H1 (cell line): ENCODE results near the gene RTP1. TPM values are rescaled to one million over a fixed set of nuclear protein-coding genes. Genes with fewer than 3 reads are reported as not detected.

Experiments used
- CTCF ChIA-PET: fragments of 300-600 bp; sonication (Branson Sonifier 250); formaldehyde crosslinking; loops from one replicate; lab custom pipeline; 2021; ENCODE audit not compliant: partially characterized antibody; lab: Charles Lee
- POLR2A ChIA-PET: fragments of 300-600 bp; sonication (Branson Sonifier 250); formaldehyde crosslinking; loops from one replicate; lab custom pipeline; 2021; ENCODE audit warnings: inconsistent platforms; ENCODE audit not compliant: partially characterized antibody; lab: Charles Lee
- DNase-seq, 2 experiments: peaks; one replicate each; pipeline versions ENCODE4 v3.0.0 to v3.0.0-alpha.2; 2010 to 2022; ENCODE audit warnings: low spot score in 2 of 2, low read depth in 1 of 2, mixed read lengths in 1 of 2
- FAIRE-seq: peaks from 2 replicates; lab custom pipeline; 2011; peaks lifted over from hg19 to GRCh38; lab: Jason Lieb, UNC
- H2AFZ ChIP-seq: 2 replicates; pipeline ENCODE4 v1.8.1; 2012; ENCODE audit warnings: low read length, inconsistent platforms
- H2AK5ac ChIP-seq: 2 replicates; pipeline ENCODE4 v1.6.1; 2013; ENCODE audit warnings: low read depth, low read length
- H2BK120ac ChIP-seq: replicated peaks from 2 replicates; pipeline ENCODE3; 2013; ENCODE audit warnings: low read depth, low read length, inconsistent platforms
- H2BK12ac ChIP-seq: 2 replicates; pipeline ENCODE4 v1.6.1; 2013; ENCODE audit warnings: low read depth, low read length
- H2BK15ac ChIP-seq: 2 replicates; pipeline ENCODE4 v1.6.1; 2013; ENCODE audit warnings: low read length
- H2BK20ac ChIP-seq: 2 replicates; pipeline ENCODE4 v1.6.1; 2013; ENCODE audit warnings: low read length
- H2BK5ac ChIP-seq: 2 replicates; pipeline ENCODE4 v1.6.1; 2013; ENCODE audit warnings: low read depth, low read length
- H3K14ac ChIP-seq: 2 replicates; pipeline ENCODE4 v1.6.1; 2013; ENCODE audit warnings: inconsistent platforms; ENCODE audit not compliant: insufficient read length
- H3K18ac ChIP-seq: 2 replicates; pipeline ENCODE4 v1.6.1; 2013; ENCODE audit warnings: low read length; ENCODE audit errors: extremely low read depth
- H3K23ac ChIP-seq: 2 replicates; pipeline ENCODE4 v1.6.1; 2013; ENCODE audit warnings: inconsistent platforms; ENCODE audit not compliant: insufficient read length
- H3K23me2 ChIP-seq: 2 replicates; pipeline ENCODE4 v1.6.1; 2013; ENCODE audit warnings: low read depth, low read length
- H3K27ac ChIP-seq: 2 replicates; pipeline ENCODE4 v1.6.1; 2011; ENCODE audit warnings: low read depth, low read length, inconsistent platforms
- H3K27me3 ChIP-seq, 4 experiments: replicated peaks in 1 of 4; 1 replicate in 1 of 4; 2 replicates in 3 of 4; pipeline versions ENCODE4 v1.6.1 to v1.8.1; 2011 to 2013; ENCODE audit warnings: low read length in 3 of 4, mild to moderate bottlenecking in 3 of 4, inconsistent platforms in 2 of 4, mixed read lengths in 2 of 4, moderate library complexity in 1 of 4; ENCODE audit not compliant: control insufficient read depth in 3 of 4, insufficient read depth in 3 of 4; ENCODE audit errors: extremely low read depth in 1 of 4
- H3K36me3 ChIP-seq, 4 experiments: 2 replicates each; pipeline versions ENCODE4 v1.6.1 to v1.8.1; 2011 to 2013; ENCODE audit warnings: mild to moderate bottlenecking in 4 of 4, low read length in 3 of 4, moderate library complexity in 2 of 4, control low read depth in 1 of 4, inconsistent platforms in 1 of 4; ENCODE audit not compliant: insufficient read depth in 4 of 4, control insufficient read depth in 2 of 4
- H3K4ac ChIP-seq: replicated peaks from 2 replicates; pipeline ENCODE3; 2013; ENCODE audit warnings: low read length, low read depth, mixed read lengths, inconsistent platforms; ENCODE audit not compliant: insufficient read length
- H3K4me1 ChIP-seq, 4 experiments: replicated peaks in 1 of 4; 1 replicate in 1 of 4; 2 replicates in 3 of 4; pipeline versions ENCODE4 v1.6.1 to v1.8.1; 2011 to 2013; ENCODE audit warnings: low read length in 3 of 4, inconsistent platforms in 2 of 4, mixed read lengths in 1 of 4; ENCODE audit not compliant: insufficient read depth in 4 of 4, control insufficient read depth in 3 of 4
- H3K4me2 ChIP-seq, 2 experiments: 2 replicates each; pipeline versions ENCODE4 v1.6.1 to v1.8.1; 2011 to 2013; ENCODE audit warnings: low read depth in 2 of 2, low read length in 2 of 2, control low read depth in 1 of 2, inconsistent platforms in 1 of 2, mild to moderate bottlenecking in 1 of 2; ENCODE audit not compliant: insufficient read depth in 1 of 2
- H3K4me3 ChIP-seq, 4 experiments: fragments of 200-600, 300-600 bp in 1 of 4; sonication (generic), shearing (Covaris generic), sonication (Bioruptor Twin) in 1 of 4; 2 replicates each; pipeline versions ENCODE4 v1.5.1 to v1.8.1; 2011 to 2016; ENCODE audit warnings: low read length in 4 of 4, low read depth in 3 of 4, control low read depth in 2 of 4, inconsistent platforms in 2 of 4, mild to moderate bottlenecking in 2 of 4, mixed read lengths in 1 of 4, moderate library complexity in 1 of 4; ENCODE audit not compliant: insufficient read depth in 2 of 4; ENCODE audit errors: extremely low read depth in 1 of 4
- H3K56ac ChIP-seq: replicated peaks from 2 replicates; pipeline ENCODE3; 2013; ENCODE audit warnings: low read depth, mild to moderate bottlenecking, mixed read lengths, low read length, inconsistent platforms; ENCODE audit not compliant: insufficient read length
- H3K79me1 ChIP-seq: 2 replicates; pipeline ENCODE4 v1.6.1; 2013; ENCODE audit warnings: low read depth, low read length, control low read depth
- H3K79me2 ChIP-seq, 2 experiments: 2 replicates each; pipeline versions ENCODE4 v1.6.1 to v1.8.1; 2012 to 2013; ENCODE audit warnings: low read length in 2 of 2, mild to moderate bottlenecking in 2 of 2, inconsistent platforms in 1 of 2; ENCODE audit not compliant: insufficient read depth in 2 of 2, control insufficient read depth in 1 of 2
- H3K9ac ChIP-seq, 4 experiments: replicated peaks in 1 of 4; 1 replicate in 1 of 4; 2 replicates in 3 of 4; pipeline versions ENCODE4 v1.6.1 to v1.8.1; 2011 to 2013; ENCODE audit warnings: low read depth in 3 of 4, low read length in 3 of 4, control low read depth in 2 of 4, mild to moderate bottlenecking in 2 of 4, moderate library complexity in 2 of 4, inconsistent platforms in 1 of 4; ENCODE audit errors: extremely low read depth in 1 of 4
- H3K9me3 ChIP-seq, 2 experiments: 2 replicates each; pipeline versions ENCODE4 v1.6.1 to v1.8.1; 2012 to 2013; ENCODE audit warnings: mild to moderate bottlenecking in 2 of 2, moderate library complexity in 2 of 2, control low read depth in 1 of 2, inconsistent platforms in 1 of 2, low read depth in 1 of 2, low read length in 1 of 2, mixed read lengths in 1 of 2; ENCODE audit not compliant: insufficient read depth in 2 of 2
- H4K20me1 ChIP-seq, 2 experiments: replicated peaks in 1 of 2; 2 replicates each; pipeline versions ENCODE3 to v1.8.1; 2011 to 2013; ENCODE audit warnings: inconsistent platforms in 2 of 2, low read length in 2 of 2, mild to moderate bottlenecking in 1 of 2; ENCODE audit not compliant: insufficient read depth in 2 of 2, control insufficient read depth in 1 of 2
- H4K5ac ChIP-seq: 2 replicates; pipeline ENCODE4 v1.6.1; 2013; ENCODE audit warnings: low read length, low read depth, mixed read lengths, inconsistent platforms; ENCODE audit not compliant: insufficient read length
- H4K8ac ChIP-seq: 2 replicates; pipeline ENCODE4 v1.8.0; 2013; ENCODE audit warnings: mild to moderate bottlenecking, moderate library complexity, low read length, inconsistent platforms; ENCODE audit not compliant: insufficient read depth; ENCODE audit errors: extremely low read depth
- H4K91ac ChIP-seq: replicated peaks from 2 replicates; pipeline ENCODE3; 2013; ENCODE audit warnings: low read length, mixed read lengths, inconsistent platforms; ENCODE audit not compliant: insufficient read length
- BACH1 ChIP-seq: IDR thresholded peaks from 2 replicates; pipeline ENCODE4 v1.6.1; 2012; ENCODE audit warnings: low read length, improper control_type of control experiment
- JUND ChIP-seq: IDR thresholded peaks from 2 replicates; pipeline ENCODE4 v1.6.1; 2011; ENCODE audit warnings: mild to moderate bottlenecking, improper control_type of control experiment, low read length
- SRF ChIP-seq: IDR thresholded peaks from 2 replicates; pipeline ENCODE4 v1.6.1; 2011; ENCODE audit warnings: mild to moderate bottlenecking, low read depth, low read length, moderate library complexity
- WGBS, 2 experiments: shearing (Covaris generic) in 1 of 2; methylation state at CpG; one replicate each; pipeline versions ENCODE4 v1.1.6 to v1.1.7; 2013 to 2015; ENCODE audit warnings: low lambda C conversion rate in 2 of 2, mixed read lengths in 2 of 2, inconsistent platforms in 1 of 2, low coverage in 1 of 2, missing lambda C conversion rate in 1 of 2; ENCODE audit not compliant: insufficient replicate concordance in 2 of 2, insufficient coverage in 1 of 2, insufficient read length in 1 of 2; ENCODE audit errors: extremely low coverage in 1 of 2, missing lambda C conversion rate in 1 of 2; 5-methylcytosine and 5-hydroxymethylcytosine counted together
- polyA plus RNA-seq, 7 experiments: library from polyadenylated mRNA; depleted of rRNA in 3 of 7; stranded (reverse) in 5 of 7; unstranded in 2 of 7; fragments of >200 nt in 5 of 7; fragments of 200-250 nt in 2 of 7; gene quantifications; 1 replicate in 5 of 7; 2 replicates in 1 of 7; 4 replicates in 1 of 7; pipeline versions ENCODE4 v1.2.1 to v1.2.3, GENCODE V29; 2011 to 2013; ENCODE audit warnings: missing spikeins in 2 of 7, mixed read lengths in 2 of 7
- total RNA-seq: library from RNA; stranded (reverse); fragmentation: NEBNext Ultra II Directional; extraction: Animal tissue kit (Norgen Biotek cat#: 25700); gene quantifications from 2 replicates; pipeline ENCODE4 v1.2.1, GENCODE V29; 2021

Gene RTP1
- total and polyA plus RNA-seq, 2 of the 8 experiments (the other 6 are each of a cell fraction or from before 2014, with no cell fraction given): 2.9 to 3.0 TPM

DNA sequence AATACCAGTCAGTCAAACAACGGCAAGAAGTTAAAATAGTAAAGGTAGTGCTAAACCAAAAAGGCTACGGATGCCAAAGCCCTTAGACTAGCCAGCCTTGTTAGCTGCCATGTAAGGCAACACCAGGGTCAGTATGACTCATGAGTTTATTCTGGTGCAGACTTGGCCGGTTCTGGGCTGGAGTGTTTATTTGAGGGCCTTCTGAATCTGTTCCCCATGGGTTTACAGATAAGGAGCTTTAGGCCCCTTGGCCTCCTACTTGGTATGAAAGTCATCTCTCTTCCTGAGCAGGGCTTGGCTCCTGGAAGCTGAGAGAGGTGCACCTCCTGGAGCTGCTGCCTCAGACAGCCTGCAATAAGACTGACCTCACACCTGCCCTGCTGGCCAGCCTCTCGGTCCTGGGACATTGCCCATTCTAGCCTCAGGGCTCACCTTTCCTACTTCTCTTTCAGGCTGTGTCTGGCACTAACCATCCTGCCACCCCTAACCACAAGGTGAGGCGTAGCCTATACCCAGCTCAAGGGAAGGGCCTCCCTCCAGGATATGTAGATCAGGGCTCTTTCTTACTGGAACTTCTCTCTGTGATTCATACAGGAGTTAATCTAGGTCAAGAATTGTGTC, 10.4 kb upstream of the RTP1 start:
- CTCF ChIA-PET: interaction anchor here (0.5 to 2.8 kb wide), 6 partner anchors 8 to 491 kb away, joined by 3 to 16 read pairs (median 4); no protein-coding TSS in a partner anchor

More for the DNA sequence above, 10.4 kb upstream of the RTP1 start:
- Histone ChIP-seq H3K14ac (peak overlapping the region; percentile 92), H2AK5ac (peak overlapping the region; percentile 30; the same call in 1 of the 2 replicates), H3K36me3 (no peaks in the 10 kb centered on the region), H3K23me2 (no peaks in the 10 kb centered on the region), H2BK12ac (peak overlapping the region; percentile 95), H3K9ac (no peak overlapping the region; a peak in 1 of 7 replicates), H3K4ac (peak overlapping the region; percentile 58), H4K5ac (peak overlapping the region; percentile 34), H2BK15ac (no peak overlapping the region), H4K20me1 (no peaks in the 10 kb centered on the region), H3K27ac (no peak overlapping the region)
- no peak for DNase-seq
- TF ChIP-seq SRF (0 out of 2 replicates have a peak, but pooled peaks have one; percentile 25), JUND (peak; percentile 13; the same call in 1 of the 2 replicates), BACH1 (no peak)
- TF ChIP-seq, all 59 proteins: peak for 2
- H3K79me1 ChIP-seq: no peaks in the 10 kb centered on the region
- no peak overlapping the region; a peak in 1 of 8 replicates for H3K4me3 ChIP-seq
- no peaks in the 10 kb centered on the region for H3K79me2 ChIP-seq
- H2BK20ac ChIP-seq: peak overlapping the region; percentile 92
- peak overlapping the region; percentile 95 for H3K18ac ChIP-seq
- H2BK5ac ChIP-seq: peak overlapping the region; percentile 67; the same call in 1 of the 2 replicates
- H4K91ac ChIP-seq: peak overlapping the region; percentile 96
- peaks cover 6 to 36% (median 28%) of the 10 kb centered on the region in 4 experiments for H3K4me1 ChIP-seq
- no peaks in the 10 kb centered on the region; a peak in 2 of 4 replicates for H3K9me3 ChIP-seq
- POLR2A ChIA-PET: interaction anchor here (0.5 to 1.9 kb wide), 8 partner anchors 8 to 435 kb away, joined by 3 to 8 read pairs (median 4); partner anchors contain the start of gene RTP1
- H3K4me2 ChIP-seq: peak overlapping the region in 1 of 2 experiments; percentile 5; a peak in 3 of 4 replicates
- H4K8ac ChIP-seq: peak overlapping the region; percentile 76; the same call in 1 of the 2 replicates
- H3K27me3 ChIP-seq: no peaks in the 10 kb centered on the region; a peak in 1 of 7 replicates
- no peak overlapping the region for H2AFZ ChIP-seq
- H3K56ac ChIP-seq: no peak overlapping the region
- H2BK120ac ChIP-seq: peak overlapping the region; percentile 95
- H3K23ac ChIP-seq: no peak overlapping the region
- no peak for FAIRE-seq
- 83% methylated on average over 5 of the region's 5 CpGs; no CpG with 5 or more reads in 1 of the 2 experiments for WGBS, 2 experiments
